CD1c-positive myeloid dendritic cell (primary cell): Measurements from ENCODE around the gene PTGES3L.
"Not testable (repeated sequence)": the region's sequence is repeated elsewhere in the genome, so short reads cannot be mapped to it uniquely, and the experiment has no call there.

Experiments used
- DNase-seq: peaks from one replicate; pipeline ENCODE4 v3.0.0-alpha.2; 2016; ENCODE audit errors: extremely low spot score

The PTGES3L gene

DNA sequence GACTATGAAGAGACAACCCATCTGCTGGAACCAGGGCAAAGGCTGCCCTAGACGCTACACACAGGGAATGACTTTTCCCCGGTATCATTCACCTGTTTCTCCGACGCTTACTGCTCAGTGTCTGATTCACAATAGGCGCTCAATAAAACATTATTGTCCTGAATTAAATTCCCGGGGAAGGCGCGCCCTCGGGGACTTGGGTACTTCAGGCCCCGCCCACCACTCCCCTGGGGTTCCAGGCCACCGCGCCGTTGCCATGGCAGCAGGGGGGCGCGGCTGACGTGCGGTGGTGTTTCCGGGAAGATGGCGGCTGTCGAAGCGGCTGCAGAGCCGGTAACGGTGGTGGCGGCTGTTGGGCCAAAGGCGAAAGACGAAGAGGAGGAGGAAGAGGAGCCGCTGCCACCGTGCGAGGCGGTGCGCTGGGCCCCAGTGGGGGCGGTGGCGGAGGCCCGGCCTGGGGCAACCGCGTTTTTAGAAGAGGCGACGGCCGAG is 440 bp upstream of the PTGES3L start, which contains the start of gene RUNDC1:
Gene RUNDC1 (plus strand): TSS at position 292 of the 492 bp plus-strand sequence. CDS start 12 bp downstream, at position 304.
- peak; percentile 96 for DNase-seq

- not testable (repeated sequence) for DNase-seq
Measured at GRCh38 chr17:42975701-42976100, 4.2 kb downstream of the PTGES3L start.

DNA sequence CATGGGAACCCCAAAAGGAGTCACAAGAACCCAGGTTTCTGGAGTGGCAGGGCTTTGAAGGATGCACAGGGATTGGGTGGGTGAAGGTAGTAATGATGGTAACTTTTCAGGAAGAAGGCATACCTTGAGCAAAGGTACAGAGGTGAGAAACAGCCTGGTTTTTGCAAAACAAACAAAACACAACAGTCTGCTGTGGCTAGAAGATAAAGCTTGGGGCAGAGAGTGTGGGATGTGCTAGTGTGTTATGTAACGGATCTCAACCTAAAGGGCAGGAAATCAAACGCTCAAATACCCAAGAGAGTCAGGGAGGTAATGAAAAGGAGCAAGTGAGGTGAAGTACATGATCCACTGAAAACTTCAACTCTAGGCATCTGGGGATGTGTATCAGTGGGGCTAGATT is 4.6 kb downstream of the PTGES3L start:
- DNase-seq: no peak

DNA sequence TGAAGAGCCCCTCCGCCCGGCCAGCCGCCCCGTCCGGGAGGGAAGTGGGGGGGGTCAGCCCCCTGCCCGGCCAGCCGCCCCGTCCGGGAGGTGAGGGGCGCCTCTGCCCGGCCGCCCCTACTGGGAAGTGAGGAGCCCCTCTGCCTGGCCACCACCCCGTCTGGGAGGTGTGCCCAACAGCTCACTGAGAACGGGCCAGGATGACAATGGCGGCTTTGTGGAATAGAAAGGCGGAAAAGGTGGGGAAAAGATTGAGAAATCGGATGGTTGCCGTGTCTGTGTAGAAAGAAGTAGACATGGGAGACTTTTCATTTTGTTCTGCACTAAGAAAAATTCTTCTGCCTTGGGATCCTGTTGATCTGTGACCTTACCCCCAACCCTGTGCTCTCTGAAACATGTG is 6.6 kb downstream of the PTGES3L start:
- not testable (repeated sequence) for DNase-seq

- no peak for DNase-seq
Measured at GRCh38 chr17:42971589-42971988, 8.3 kb downstream of the PTGES3L start.

- no peak for DNase-seq
Measured at GRCh38 chr17:42969001-42969581, 10.8 kb downstream of the PTGES3L start.

DNA sequence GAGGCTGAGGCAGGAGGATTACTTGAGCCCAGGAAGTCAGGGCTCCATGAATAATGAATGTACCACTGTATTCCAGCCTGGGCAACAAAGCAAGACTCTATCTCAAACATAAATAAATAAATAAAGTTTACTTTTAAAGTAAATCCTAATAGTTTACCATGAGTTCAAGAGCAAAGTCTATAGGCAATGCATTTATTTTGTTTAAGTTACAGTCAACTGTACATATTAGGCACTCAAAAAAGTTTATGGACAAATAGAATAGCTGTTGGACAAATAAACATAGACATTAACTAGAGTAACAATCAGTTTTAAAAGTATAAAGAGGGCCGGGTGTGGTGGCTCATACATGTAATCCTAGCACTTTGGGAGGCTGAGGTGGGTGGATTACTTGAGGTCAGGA is 12.0 kb downstream of the PTGES3L start:
- no peak for DNase-seq

DNA sequence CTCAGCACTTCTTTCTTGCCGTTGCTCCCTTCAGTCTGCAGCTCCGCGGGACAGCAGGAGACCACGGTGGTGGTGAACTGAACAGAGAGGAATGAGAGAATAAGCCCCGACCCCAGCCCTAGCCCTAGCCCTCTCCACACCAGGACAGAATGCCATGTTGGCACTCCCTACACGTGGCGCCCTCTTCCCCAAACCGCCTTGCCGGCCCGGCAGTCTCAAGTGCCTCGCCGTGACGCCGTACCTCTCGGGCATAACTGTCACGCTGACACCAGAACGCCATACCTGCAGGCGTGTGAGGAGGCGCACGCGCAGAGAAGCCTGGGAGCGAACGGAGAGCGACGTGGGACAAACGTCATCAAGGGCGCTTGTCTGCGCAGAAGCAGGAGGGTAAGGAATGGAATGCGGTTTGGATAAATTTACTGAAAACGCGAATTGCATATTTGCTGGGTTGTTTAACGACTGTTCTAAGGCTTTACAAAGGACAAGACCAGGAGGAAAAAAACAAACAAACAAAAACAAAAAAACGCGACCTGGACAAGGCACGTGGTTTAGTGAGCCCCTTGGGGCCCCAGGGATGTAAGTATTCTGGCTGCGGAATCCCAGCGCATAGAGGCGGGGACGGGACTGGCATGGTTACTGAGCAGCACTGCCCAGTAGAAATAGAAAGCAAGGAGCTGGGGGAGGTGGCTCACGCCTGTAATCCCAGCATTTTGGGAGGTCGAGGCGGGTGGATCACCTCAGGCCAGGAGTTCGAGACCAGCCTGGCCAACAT is 15.5 kb downstream of the PTGES3L start, which contains the start of gene AARSD1:
Gene AARSD1 (minus strand): TSS at position 294 of the 772 bp plus-strand sequence. CDS start 14 bp downstream, at position 280.
- DNase-seq: peak; percentile 96

DNA sequence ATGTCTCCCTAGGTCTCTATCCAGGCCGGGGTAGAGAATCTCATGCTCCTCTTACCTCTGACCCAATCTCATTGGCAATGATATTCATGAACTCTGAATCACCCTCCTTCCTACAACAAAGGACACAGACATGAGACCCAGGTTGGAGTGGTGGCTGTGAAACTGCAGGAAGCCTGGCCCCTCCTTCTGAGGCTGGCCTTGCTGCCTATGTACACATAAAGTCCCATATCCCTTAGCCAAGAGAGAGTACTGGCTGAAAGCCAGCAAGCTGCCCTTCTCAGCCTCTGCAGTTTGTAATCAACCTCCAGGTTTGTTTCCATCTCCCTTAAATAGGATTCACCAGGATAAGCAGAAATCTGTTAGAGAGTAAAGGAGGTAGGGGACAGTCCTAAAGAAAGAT is 26.2 kb downstream of the PTGES3L start:
- no peak for DNase-seq

GRCh38 chr17:42950044-42950783 is 29.7 kb downstream of the PTGES3L start:
- DNase-seq: no peak

DNA sequence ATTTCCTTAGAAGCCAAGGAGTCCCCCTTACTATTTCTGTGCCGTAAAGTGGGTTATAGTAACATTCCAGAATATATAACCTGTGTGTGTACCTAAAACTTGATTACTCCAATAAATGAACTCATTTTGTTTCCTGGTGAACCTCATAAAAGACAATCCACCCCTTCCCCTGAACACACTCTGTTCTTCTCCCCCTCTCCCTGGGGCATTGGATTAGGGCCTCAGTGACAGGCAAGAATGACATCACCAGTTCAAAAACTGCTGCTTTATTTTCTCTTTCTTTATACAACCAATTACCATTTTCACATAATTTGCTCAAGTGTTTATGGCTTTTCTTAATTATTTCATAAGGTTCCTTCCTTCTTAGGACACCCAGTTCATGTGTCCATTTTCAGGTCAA is 33.1 kb downstream of the PTGES3L start:
- no peak for DNase-seq

- no peak for DNase-seq
Measured at GRCh38 chr17:42944211-42944610, 35.7 kb downstream of the PTGES3L start.

GRCh38 chr17:42937712-42938596 is 41.9 kb downstream of the PTGES3L start:
- peak; percentile 49 for DNase-seq

DNA sequence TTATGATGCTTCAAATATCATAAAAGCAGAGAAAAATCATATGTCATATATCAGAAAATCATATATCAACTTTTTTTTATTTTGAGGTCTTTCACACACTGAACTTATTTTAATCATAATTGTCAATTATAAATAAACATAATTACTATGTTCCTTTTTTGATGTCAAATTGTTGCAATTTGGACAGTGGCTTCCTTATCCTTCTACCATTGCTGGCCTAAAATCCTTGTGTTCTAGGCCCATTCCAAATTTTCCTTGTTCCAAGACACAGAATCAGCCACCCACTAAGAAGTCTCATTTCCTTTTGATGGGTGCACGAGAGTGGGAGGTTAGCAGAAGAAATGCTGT is 50.4 kb downstream of the PTGES3L start:
- DNase-seq: peak; percentile 20

GRCh38 chr17:42928714-42929496 is 51.0 kb downstream of the PTGES3L start:
- peak; percentile 91 for DNase-seq

DNA sequence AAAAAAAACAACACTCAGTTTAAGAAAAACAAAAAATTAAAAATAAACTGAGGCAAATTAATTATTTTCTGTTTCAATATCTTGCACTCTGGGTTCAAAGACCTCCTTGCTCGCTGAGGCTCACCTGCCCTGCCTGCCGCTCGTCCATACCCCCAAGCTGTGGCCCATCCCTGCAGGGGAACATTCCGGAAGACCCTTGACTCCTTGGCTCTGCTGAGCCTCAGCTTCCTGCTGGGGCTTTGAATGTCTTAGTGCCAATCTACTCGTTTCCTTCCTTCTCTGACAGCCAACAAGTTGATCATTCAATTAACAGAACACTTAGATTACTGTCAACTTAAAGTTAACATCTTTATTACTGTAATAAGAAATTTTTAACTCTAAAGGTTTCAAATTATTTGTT is 55.0 kb downstream of the PTGES3L start:
- no peak for DNase-seq

DNA sequence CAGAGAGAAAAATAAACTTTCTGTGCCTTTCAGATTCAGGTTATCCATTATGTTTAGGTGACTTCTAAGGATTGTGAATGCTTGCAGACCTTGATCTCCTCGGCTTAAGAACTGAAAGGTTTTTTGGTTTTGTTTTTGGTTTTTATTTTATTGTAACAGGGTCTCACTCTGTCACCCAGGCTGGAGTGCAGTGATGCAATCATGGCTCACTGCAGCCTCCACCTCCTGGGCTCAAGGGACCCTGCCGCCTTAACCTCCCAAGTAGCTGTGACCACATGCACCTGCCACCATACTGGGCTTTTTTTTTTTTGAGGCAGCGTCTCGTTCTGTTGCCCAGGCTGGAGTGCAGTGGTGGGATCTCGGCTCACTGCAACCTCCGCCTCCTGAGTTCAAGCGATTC is 56.4 kb downstream of the PTGES3L start:
- DNase-seq: not testable (repeated sequence)

DNA sequence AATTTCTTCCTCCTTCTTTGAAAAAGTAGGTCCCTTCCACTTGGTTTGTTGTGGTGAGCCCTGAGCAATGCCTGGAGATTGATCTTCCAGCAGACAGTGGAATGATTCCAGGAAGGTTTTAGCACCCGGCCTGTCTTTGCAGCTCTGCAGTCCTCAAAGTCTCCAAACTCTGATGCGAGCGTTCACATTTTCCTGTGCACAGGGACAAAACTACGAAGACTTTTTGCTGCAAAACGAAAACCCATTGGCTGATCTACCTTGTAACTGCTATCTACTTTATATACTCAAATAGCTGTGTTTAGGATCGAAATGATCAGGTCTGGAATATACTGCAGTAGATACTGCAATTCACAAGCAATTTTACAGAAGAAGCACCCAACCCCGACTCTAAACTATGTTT is 57.6 kb downstream of the PTGES3L start:
- DNase-seq: no peak

GRCh38 chr17:42920922-42921321 is 59.0 kb downstream of the PTGES3L start:
- DNase-seq: no peak

GRCh38 chr17:42920106-42920900 is 59.6 kb downstream of the PTGES3L start:
- DNase-seq: no peak
